GM12875 (cell line): ENCODE results near the gene ZDHHC5.
A peak's percentile ranks its signal among the peaks of the same experiment; 100 is the strongest.

Experiments
- H3K4me3 ChIP-seq: one replicate; pipeline ENCODE4 v1.5.1; 2011; ENCODE audit warnings: low read depth, low read length, control low read depth
- CTCF ChIP-seq: IDR thresholded peaks from 2 replicates; pipeline ENCODE4 v1.5.1; 2011; ENCODE audit warnings: low read depth, mild to moderate bottlenecking, control low read depth, inconsistent platforms, low read length, moderate library complexity, borderline replicate concordance; ENCODE audit not compliant: insufficient read depth

Gene ZDHHC5

DNA sequence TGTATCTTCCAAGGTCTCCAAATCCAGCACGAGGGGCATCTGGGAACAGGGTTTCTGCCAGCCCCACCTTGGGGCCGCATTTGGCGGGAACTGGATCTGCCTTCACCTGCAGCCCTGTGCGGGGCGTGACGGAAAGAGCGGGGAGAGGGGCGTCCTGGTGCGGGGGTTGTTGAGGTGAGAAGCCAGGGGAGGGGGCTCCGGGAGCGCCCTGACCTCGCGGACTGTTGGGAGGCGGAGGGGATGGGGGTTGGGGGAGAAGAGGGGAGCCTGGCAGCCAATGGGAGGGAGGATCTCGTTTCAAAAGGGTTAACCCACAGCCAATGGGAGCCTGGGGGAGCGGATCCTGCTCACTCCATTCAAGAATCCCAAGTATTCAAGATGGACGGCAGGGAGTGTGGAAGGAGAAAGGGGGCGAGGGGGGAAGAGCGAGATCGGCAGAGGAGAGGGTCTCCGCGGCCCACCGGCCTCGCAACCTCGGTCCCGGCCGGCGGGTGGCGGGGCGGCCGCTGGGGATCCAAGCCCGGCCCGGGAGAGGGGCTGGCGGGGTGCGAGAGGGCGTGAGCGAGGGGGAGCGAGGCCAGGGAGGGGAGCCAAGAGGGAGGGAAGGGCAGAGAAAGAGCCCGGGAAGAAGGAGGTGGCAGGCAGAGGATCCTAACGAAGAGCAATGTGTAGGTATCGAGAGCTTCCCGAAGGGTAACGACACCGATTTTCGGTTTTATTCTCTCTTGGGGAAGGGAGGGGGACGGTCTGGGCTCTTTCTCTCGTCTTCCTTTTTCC, 29.7 kb upstream of the ZDHHC5 start:
- H3K4me3 ChIP-seq = peak overlapping the region; percentile 73
- no peak for TF ChIP-seq CTCF

GRCh38 chr11:57638811-57639320, 29.0 kb upstream of the ZDHHC5 start:
- H3K4me3 ChIP-seq = peak overlapping the region; percentile 73
- no peak for TF ChIP-seq CTCF

DNA sequence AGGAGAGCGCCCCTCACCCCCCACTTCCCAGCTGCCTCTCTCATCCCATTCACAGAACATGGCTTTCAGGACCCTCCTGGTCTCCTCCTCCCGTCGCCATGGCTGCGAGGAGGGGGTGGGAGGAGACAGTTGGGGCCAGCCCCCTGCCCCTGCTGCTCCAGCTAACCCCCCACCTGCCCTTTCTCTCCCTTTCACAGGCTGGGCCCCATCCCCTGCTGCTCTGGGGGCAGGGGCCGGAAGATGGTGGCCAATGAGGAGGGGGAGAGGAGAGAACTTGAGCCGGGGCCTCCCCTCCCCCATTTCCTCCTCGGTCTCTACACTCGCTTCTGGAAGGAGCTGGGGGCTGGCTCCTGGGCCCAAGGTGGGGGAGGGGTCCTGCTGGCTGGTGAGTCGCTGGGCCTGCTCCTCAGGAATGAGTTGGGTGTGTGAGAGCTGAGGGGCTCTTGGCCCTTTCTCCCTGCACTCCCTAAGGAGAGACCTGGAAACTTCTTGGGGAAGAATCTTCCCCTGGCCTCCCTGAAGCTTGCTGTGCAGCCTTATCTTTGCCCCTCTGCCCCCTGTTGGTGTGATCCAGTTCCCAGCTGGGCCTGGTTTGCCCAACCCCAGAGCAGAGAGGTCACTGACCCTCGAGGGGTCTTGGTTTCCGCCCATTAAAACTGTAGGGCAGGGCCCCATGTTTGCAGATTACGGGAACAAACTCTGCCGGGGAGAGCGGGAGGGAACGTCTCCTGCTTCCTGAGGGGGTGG, 28.4 kb upstream of the ZDHHC5 start:
- no peak for TF ChIP-seq CTCF
- peak overlapping the region; percentile 73 for H3K4me3 ChIP-seq

DNA sequence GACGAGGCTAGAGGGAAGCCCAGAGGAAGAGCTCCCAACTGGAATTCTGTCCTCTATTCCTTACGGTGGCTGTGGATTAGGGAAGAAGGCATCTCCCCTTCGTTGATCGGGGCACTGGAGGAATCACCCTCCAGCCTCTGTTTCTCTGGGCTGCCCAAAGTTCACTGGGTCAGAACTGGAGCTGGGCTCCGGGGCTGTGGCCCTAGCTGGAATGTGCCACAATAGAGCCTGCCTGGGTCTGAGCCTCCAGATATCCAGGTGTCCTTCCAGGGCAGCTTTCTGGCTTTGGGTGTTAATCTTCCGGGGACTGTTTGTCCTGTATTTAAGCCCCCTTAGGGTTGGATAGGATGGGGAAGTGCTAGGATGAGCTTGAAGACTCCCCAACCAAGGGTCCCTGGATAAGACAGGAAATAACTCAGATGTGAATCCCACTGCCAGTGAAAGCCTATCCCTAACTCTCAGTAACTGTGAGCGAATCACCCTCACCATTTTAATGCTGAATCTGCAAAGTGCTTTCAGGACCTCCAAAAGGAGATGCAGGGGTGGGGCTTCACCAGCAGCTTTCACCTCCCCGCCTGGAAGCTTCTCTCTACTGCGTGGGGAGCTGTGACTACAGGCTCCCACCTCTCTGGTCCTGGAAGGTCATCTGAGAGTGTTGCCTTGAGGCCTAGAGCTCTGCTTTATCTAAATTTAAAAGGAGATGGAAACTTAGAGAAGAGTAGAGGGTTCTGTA, 27.7 kb upstream of the ZDHHC5 start:
- TF ChIP-seq CTCF = no peak
- no peak overlapping the region for H3K4me3 ChIP-seq

GRCh38 chr11:57641011-57641807, 26.7 kb upstream of the ZDHHC5 start:
- peak; percentile 49 for TF ChIP-seq CTCF
- H3K4me3 ChIP-seq = no peak overlapping the region

DNA sequence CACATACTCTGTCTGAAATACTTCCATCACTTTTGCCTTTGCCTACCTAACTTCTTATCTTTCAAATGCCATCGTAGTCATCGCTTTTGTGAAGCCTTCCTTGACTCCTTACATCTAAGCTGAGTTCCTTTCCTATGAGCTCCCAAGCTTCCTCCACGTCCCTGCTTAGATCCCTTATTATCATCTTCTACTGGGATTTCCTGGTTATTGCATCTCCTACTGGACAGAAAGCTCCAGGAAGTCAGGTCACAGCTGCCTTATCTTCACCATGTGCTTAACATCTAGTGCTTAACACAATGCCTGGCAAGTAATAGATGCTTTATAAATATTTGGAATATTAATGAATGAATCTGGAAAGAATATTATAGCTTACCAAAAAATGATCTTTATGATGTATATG, 24.1 kb upstream of the ZDHHC5 start:
- no peak overlapping the region for H3K4me3 ChIP-seq
- TF ChIP-seq CTCF = no peak
